GM21360 (cell line): ENCODE data around the gene ATL3.
"Not testable (repeated sequence)": the region's sequence is repeated elsewhere in the genome, so short reads cannot be mapped to it uniquely, and the experiment has no call there.

Experiments used
- ATAC-seq: cut with Tn5 transposase; IDR thresholded peaks from one replicate; pipeline ENCODE4 v1.9.1; 2021; ENCODE audit warnings: mild to moderate bottlenecking, moderate library complexity; ENCODE audit not compliant: unreplicated experiment

Gene ATL3, protein sequence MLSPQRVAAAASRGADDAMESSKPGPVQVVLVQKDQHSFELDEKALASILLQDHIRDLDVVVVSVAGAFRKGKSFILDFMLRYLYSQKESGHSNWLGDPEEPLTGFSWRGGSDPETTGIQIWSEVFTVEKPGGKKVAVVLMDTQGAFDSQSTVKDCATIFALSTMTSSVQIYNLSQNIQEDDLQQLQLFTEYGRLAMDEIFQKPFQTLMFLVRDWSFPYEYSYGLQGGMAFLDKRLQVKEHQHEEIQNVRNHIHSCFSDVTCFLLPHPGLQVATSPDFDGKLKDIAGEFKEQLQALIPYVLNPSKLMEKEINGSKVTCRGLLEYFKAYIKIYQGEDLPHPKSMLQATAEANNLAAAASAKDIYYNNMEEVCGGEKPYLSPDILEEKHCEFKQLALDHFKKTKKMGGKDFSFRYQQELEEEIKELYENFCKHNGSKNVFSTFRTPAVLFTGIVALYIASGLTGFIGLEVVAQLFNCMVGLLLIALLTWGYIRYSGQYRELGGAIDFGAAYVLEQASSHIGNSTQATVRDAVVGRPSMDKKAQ

GRCh38 chr11:63671322-63672155 is at the start of gene ATL3:
ATL3 (minus strand) TSS chr11:63671376; CDS start chr11:63671335, 41 bp downstream.
- peak; percentile 79 for ATAC-seq

GRCh38 chr11:63720611-63721010 is 49.4 kb upstream of the ATL3 start:
- no peak for ATAC-seq

GRCh38 chr11:63719987-63720386 is 48.8 kb upstream of the ATL3 start:
- ATAC-seq, result no peak

- no peak for ATAC-seq
These were observed 47.8 kb upstream of the ATL3 start for GRCh38 chr11:63719001-63719400.

GRCh38 chr11:63716046-63716445 is 44.9 kb upstream of the ATL3 start:
- ATAC-seq, result no peak

DNA sequence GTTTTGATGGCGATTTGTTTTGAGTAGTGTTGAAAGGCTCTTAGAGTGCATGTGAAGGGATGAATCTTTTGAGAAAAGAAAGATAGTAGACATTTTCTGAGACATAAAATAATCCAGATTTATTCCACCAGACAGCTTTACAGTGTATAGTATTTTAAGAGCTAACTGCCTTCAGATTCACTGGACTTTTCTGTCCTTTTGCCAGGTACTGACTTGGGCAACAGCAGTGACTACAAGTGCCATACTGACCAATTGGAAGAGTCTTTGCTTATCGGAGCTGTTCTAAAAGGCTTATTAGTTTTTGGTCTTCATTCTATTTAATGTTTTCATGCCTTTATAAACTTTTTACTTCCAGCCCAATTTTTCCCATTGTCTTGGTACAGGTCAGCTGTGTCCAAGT is 42.6 kb upstream of the ATL3 start:
- ATAC-seq, result no peak

GRCh38 chr11:63711838-63712237 is 40.7 kb upstream of the ATL3 start:
- ATAC-seq, result no peak

DNA sequence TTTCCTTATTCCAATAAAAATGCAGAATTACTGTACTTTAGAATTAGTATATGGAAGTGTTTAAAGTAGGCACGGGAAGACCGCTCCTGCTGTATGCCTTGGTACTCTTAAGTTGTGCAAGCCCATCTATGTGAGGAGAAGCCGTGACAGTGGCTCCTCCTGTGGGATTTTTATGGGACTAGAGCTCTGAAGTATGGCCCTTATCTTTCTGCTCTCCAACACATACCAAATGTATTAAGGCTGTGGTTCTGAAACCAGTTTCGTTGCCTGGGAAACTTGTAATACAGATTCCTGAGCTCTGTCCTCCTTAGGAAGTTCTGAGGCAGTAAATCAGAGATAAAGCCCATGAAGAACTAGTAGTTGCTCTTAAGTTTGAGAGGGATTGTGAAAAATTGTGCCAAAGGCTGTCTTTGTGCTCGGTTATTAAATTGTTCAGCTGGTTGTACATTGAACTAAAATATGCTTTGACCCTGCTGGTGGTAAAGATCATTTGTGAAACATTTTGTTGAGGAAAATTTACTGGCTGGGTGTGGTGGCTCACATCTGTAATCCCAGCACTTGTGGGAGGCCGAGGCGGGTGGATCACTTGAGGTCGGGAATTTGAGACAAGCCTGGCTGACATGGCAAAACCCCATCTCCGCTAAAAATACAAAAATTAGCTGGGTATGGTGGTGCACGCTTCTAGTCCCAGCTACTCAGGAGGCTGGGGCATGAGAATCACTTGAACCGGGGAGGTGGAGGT is 39.5 kb upstream of the ATL3 start:
- ATAC-seq, result no peak

DNA sequence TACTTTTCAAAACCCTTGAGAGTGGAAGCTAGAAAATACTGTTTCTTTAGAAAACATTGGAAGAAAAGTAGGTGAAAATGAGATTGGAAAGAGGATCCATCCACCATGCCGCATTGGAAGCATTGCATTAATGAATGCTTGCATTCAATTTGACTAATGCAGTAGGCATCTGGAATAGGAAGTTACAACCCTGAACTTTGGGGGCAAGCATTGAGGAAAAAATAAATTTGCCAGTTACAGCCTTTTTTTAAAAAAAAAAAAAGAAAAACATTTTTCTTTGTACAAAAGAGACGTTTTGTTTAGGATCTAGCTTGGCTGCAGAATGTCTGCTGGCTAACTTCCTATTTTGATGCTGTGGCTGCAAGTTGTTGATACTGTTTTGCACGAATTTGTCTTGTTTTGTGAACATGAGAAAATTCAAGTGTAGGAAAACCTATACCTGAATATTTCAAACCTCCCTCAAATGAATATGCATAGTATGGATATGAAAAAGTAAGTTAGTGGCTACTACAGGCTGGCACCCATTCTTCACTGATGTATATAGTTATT is 38.2 kb upstream of the ATL3 start:
- ATAC-seq, result no peak

GRCh38 chr11:63708764-63709163 is 37.6 kb upstream of the ATL3 start:
- no peak for ATAC-seq

- ATAC-seq, result no peak
These were observed 34.4 kb upstream of the ATL3 start for GRCh38 chr11:63705526-63705925.

DNA sequence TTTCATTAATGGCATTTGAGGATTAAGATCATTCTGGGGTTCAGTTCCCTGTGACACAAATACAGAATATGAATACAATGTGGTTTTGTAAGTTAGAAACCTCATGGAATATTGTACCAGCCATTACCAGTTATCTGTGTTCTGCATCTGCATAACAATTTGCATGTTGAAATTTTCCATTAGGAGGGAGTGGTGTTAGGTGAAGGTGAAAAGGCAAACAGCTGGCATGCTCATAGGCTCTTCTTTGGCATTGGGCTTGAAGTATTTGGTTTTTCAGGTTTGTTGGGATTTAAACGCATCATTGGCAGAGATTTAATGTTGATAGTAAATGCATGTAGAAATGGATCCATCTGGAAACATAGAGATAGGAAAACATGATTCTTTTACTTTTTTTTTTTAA is 28.7 kb upstream of the ATL3 start:
- no peak for ATAC-seq

- ATAC-seq, result no peak
These were observed 28.0 kb upstream of the ATL3 start for GRCh38 chr11:63698976-63699733.

GRCh38 chr11:63694596-63694995 is 23.4 kb upstream of the ATL3 start:
- ATAC-seq, result no peak

DNA sequence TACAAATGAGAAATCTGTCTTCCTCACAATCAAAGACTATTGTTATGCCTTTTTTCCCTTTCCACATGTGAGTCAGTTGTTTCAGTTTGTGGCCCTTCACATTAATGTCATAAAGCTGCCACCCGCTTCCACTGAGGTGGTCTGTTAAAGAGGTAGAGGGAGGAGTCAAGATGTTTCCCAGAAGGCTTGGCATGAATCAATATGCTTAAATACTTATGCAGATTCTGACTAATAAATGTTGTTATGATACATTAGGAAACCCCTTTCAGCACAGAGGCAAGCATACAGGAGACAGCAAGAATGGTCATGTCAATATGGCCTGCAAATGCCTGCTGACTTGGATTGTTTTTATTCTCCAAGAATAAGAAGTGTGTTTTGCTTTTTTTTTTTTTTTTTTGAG is 16.7 kb upstream of the ATL3 start:
- ATAC-seq, result no peak

DNA sequence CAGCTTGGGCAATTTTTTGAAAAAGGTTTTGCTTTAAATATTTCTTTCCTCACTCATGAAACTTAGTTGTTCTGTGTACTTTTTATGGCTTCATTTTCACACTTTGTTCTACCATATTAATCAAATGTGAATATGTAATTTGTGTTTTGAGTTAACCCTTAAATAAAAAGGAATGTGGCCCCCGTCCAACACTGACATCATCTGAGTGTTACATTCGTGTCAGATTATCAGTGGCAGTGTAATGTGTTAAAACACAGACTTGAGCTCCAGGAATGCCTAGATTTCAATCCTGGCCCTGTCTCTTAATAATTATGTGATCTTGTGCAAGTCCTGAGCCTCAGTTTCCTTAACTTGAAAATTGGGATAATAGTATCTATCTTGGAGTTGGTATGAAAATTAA is 15.8 kb upstream of the ATL3 start:
- no peak for ATAC-seq

DNA sequence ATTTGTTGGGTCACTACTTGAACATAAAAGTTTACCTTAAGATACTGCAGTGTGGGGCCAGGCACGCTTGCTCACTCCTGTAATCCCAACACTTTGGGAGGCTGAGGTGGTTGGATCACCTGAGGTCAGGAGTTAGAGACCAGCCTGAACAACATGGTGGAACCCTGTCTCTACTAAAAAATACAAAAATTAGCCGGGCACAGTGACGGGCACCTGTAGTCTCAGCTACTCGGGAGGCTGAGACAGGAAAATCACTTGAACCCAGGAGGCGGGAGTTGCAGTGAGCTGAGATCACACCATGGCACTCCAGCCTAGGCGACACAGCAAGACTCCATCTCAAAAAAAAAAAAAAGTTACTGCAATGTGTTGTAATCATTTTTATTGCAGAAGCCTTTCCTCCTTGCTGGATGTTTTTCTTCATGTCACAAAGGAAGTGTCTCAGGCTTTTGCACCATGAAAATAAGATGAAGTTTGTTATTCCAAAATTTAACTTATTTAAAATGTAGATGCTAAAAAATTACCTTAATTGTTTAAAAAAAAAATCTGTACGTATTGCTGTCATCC is 14.1 kb upstream of the ATL3 start:
- ATAC-seq, result not testable (repeated sequence)

DNA sequence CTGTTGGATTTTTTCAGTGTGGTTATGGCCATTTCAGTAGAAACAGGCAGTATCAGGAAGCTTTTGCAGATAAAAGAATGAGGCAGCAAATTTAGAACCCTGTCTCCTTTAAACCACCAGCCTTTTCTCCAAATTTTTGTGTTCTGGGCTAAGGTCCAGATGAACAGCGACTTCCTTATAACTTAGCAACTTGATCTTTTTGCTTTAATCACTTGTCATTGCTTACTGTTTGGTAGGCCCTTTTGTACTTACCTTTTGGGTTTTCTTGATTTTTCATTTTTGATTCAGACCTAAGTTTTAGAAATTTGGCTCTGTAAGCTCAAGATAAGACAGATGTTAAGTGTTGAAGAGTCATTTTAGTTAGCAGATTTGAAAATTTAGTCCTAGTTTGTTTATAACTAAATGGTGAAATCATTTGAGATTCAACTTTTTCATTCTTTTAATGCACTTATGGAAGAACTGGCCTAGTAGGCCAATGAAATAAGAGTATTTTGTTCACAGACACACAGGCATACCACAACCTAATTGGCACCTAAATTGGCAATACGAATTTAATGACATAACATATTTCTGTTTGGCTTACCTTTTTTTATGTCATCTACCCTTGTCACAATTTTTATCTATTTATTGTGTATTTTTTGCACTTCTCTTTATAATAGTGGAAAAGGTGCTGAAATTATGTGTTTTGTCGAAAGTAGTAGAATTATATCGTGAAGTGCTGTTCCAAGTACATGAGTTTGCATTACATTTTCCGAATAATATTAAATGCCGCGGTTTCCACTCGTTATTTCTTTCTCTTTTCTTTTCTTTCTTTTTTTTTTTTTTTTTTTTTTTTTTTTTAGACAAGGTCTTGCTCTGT is 12.2 kb upstream of the ATL3 start:
- no peak for ATAC-seq
